GM21367 (cell line): Measurements from ENCODE around the gene EPHA4.

Source experiments
- ATAC-seq: cut with Tn5 transposase; IDR thresholded peaks from one replicate; pipeline ENCODE4 v1.9.1; 2021; ENCODE audit not compliant: unreplicated experiment

Gene EPHA4

GRCh38 chr2:221546505-221547225 lies 25.4 kb downstream of the EPHA4 start:
- no peak for ATAC-seq

- ATAC-seq: no peak
Measured at GRCh38 chr2:221541131-221541735, 30.9 kb downstream of the EPHA4 start.

- ATAC-seq: no peak
Measured at GRCh38 chr2:221539246-221539645, 32.9 kb downstream of the EPHA4 start.

GRCh38 chr2:221535824-221536223 lies 36.3 kb downstream of the EPHA4 start:
- ATAC-seq: no peak

GRCh38 chr2:221533299-221533698 lies 38.8 kb downstream of the EPHA4 start:
- no peak for ATAC-seq

GRCh38 chr2:221532641-221533040 lies 39.5 kb downstream of the EPHA4 start:
- ATAC-seq: no peak

- ATAC-seq: no peak
Measured at GRCh38 chr2:221530653-221531037, 41.5 kb downstream of the EPHA4 start.

GRCh38 chr2:221529943-221530652 lies 42.0 kb downstream of the EPHA4 start:
- no peak for ATAC-seq

GRCh38 chr2:221529177-221529942 lies 42.7 kb downstream of the EPHA4 start:
- ATAC-seq: no peak

GRCh38 chr2:221527776-221528309 lies 44.3 kb downstream of the EPHA4 start:
- ATAC-seq: no peak

- no peak for ATAC-seq
Measured at GRCh38 chr2:221524158-221524557, 47.9 kb downstream of the EPHA4 start.

- ATAC-seq: no peak
Measured at GRCh38 chr2:221521233-221521845, 50.8 kb downstream of the EPHA4 start.

- ATAC-seq: no peak
Measured at GRCh38 chr2:221518935-221519625, 53.0 kb downstream of the EPHA4 start.

GRCh38 chr2:221518201-221518934 lies 53.7 kb downstream of the EPHA4 start:
- ATAC-seq: peak; percentile 58

- ATAC-seq: peak; percentile 91
Measured at GRCh38 chr2:221517696-221518151, 54.4 kb downstream of the EPHA4 start.

GRCh38 chr2:221517146-221517695 lies 54.9 kb downstream of the EPHA4 start:
- no peak for ATAC-seq

GRCh38 chr2:221515864-221516263 lies 56.2 kb downstream of the EPHA4 start:
- no peak for ATAC-seq

GRCh38 chr2:221514305-221515040 lies 57.6 kb downstream of the EPHA4 start:
- no peak for ATAC-seq
